AG10803 (cell line): ENCODE measurements around the gene SLC66A3.
"Not testable (repeated sequence)": the region's sequence is repeated elsewhere in the genome, so short reads cannot be mapped to it uniquely, and the experiment has no call there.

Source experiments
- DNase-seq: peaks from one replicate; pipeline ENCODE4 v3.0.0; 2010; ENCODE audit warnings: low read depth
- H3K4me3 ChIP-seq: 2 replicates; pipeline ENCODE4 v1.5.1; 2011; ENCODE audit warnings: mild to moderate bottlenecking, low read length, control low read depth
- CTCF ChIP-seq: conservative IDR thresholded peaks from 2 replicates; pipeline ENCODE4 v1.5.1; 2011; ENCODE audit warnings: mild to moderate bottlenecking, low read length, control low read depth, inconsistent platforms

SLC66A3 gene

DNA sequence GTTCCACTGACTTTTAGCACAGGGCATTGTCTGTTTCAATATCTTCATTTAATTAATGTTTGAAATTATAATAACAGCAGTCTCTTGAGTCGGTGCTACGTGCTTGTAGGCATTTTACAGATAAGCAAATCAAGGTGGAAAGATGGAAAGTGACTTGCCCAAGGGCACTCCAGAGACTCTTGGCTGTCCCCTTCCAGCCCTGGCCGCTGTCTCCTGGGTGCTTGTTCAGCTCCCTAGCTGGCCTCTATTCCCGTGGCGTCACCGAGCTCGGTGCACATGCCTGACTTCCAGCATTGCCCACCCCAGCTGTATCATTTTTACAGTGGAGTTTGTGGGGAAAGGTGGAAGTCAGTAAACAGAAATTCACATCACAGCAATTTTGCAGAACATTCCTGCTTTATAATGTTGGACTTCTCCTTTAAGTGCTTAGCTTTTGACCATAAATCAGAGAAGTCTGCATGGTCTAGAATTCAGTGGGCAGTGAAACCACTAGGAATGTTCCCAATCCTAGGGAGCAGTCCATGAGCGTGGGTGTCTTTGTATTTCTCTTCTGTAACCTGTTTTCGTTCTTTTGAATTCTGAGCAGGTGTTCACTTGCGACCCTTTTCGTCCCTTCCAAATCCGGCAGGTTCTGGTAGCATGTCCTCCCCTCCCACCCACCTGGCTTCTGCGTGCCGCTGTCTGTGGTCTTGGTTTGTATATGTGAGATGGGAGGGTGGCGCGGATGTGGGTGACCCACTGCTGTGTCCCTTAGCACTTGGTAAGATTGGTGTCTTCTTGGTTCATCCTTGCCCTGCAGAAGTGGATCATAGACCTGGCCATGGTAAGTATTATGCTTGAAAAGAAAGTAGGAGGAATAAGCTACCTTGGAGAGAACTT lies 8.4 kb downstream of the SLC66A3 start:
- no peak overlapping the region for H3K4me3 ChIP-seq
- no peak for DNase-seq
- no peak for TF ChIP-seq CTCF

GRCh38 chr2:11165046-11165445 lies 9.8 kb downstream of the SLC66A3 start:
- not testable (repeated sequence) for DNase-seq, H3K4me3 ChIP-seq

DNA sequence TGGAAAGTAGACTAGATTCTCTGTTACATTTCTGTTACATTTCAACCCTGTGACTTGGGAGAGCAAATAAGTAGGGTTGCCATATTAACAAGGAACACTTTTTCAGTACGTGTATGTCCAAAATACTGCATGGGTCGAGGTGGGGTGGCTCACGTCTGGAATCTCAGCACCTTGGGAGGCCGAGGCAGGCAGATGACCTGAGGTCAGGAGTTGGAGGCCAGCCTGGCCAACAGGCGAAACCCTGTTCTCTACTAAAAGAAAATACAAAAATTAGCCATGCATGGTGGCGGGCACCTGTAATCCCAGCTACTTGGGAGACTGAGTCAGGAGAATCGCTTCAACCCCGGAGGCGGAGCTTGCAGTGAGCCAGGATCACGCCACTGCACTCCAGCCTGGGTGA lies 11.2 kb downstream of the SLC66A3 start:
- TF ChIP-seq CTCF, result no peak
- DNase-seq, result no peak
- H3K4me3 ChIP-seq, result no peak overlapping the region

DNA sequence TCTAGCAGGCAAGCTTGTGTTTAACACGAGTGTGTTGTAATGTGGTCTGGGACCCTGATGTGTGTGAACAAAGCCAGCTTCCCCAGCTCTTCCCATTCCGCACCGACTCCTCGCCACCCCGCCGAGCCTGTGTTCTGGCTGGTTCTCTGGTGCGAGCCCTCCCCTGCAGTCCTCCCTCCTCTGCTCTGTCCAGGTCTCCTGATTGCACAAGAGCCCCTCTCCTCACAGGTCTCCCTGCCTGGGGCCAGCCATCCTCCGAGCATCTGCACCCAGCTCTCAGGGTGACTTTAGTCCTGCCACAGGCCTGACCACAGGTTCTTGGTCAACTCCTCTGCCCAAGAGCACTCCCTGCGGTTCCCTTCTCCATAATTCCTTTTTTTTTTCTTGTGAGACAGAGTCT lies 13.2 kb downstream of the SLC66A3 start:
- TF ChIP-seq CTCF, result no peak
- DNase-seq, result no peak
- no peak overlapping the region for H3K4me3 ChIP-seq

DNA sequence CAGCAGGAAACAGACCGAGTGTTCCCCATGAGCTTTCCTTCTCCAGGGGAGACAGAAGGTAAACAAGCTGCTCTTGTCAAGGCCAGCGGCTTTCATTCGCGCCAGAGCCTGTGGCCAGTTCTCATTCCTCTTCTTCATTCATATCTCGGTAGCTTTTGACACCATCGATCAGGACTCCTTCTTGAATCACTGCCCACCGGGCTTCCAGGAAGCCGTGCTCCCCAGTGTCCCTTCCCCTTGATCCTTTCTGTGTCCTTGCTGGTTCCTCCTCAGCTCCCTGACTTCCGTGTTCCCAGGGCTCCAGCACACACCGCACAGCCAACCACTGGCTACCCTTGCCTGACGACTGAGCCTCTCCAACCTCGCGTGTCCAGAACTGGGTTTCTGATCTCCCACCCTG lies 14.1 kb downstream of the SLC66A3 start:
- H3K4me3 ChIP-seq, result no peak overlapping the region
- DNase-seq, result no peak
- TF ChIP-seq CTCF, result no peak

DNA sequence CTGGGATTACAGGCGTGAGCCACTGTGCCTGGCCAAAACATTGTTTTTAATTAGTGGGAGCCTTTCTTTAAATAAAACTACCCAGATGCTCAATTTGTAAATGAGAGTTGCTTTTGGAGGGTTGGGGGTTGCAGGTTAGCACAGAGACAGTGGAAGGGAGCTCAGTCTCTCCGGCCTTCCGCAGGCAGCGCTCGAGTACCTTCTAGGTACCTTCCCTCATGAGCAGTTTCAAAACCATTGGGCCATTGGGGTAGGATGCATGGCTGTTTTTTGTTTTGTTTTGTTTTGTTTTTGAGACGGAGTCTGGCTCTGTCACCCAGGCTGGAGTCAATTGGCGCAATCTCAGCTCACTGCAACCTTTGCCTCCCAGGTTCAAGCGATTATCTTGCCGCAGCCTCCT lies 19.0 kb downstream of the SLC66A3 start:
- no peak for DNase-seq
- no peak for TF ChIP-seq CTCF
- no peak overlapping the region for H3K4me3 ChIP-seq

DNA sequence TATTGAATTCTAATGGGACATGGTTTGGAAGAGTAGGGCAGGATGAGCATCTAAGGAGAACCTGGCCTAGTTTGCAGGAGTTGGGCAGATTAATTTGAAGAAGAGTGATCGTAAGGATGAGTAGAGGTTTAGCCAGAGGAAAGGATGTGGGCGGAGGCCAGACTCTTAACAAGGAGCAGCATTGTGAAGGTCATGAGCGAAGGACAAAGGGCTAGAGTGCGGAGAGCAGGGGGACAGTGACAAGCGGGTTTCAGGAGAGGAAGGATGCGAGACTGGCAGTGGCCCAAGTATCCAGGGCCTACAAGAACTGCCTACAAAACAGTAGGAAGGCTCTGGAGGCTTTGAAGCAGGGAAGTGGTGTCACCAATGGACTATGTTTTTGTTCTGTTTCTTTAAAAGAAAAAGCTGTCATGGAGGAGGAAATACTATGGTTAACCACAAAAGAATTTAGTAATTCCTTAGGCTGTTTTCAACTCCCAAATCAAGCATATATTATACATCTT lies 20.1 kb downstream of the SLC66A3 start:
- H3K4me3 ChIP-seq, result no peak overlapping the region
- TF ChIP-seq CTCF, result no peak
- DNase-seq, result peak; percentile 75
